Measurements from ENCODE around the gene NPY5R. TPM values are rescaled to one million over a fixed set of nuclear protein-coding genes. Genes with fewer than 3 reads are reported as not detected.

Gene NPY5R
- total RNA-seq, 1 donor from 2014 or later: not detected

DNA sequence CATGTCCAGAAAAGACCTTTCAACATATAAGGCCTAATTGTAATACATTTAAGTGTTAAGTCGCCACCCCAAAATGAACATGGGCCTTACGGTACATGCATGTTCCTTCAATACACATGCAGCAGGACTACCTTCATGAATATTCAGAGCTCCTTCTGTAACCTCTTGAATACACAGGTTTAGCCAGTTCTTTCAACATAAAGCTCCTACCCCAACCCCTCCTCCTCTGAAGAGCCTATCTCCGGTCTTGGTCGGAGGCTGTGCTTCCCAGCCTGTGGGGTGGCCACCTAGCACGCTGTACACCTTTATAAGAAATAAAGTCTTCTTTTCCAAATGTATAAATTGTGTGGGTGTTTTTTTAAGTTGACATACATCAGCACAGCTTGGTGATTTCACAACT, 28.3 kb downstream of the NPY5R start:
- Mint-ChIP-seq H3K36me3 (no peaks in the 10 kb centered on the region), H3K9me3 (no peaks in the 10 kb centered on the region), H3K4me1 (no peaks in the 10 kb centered on the region), H3K4me3 (no peak overlapping the region), H3K27me3 (ENCODE audit: low read depth) (peaks cover 7% of the 10 kb centered on the region), H3K27ac (no peak overlapping the region)
- DNase-seq (ENCODE audit: low spot score in 2 of 2, unreplicated experiment in 2 of 2): no peak
- TF ChIP-seq, protein P1, sequence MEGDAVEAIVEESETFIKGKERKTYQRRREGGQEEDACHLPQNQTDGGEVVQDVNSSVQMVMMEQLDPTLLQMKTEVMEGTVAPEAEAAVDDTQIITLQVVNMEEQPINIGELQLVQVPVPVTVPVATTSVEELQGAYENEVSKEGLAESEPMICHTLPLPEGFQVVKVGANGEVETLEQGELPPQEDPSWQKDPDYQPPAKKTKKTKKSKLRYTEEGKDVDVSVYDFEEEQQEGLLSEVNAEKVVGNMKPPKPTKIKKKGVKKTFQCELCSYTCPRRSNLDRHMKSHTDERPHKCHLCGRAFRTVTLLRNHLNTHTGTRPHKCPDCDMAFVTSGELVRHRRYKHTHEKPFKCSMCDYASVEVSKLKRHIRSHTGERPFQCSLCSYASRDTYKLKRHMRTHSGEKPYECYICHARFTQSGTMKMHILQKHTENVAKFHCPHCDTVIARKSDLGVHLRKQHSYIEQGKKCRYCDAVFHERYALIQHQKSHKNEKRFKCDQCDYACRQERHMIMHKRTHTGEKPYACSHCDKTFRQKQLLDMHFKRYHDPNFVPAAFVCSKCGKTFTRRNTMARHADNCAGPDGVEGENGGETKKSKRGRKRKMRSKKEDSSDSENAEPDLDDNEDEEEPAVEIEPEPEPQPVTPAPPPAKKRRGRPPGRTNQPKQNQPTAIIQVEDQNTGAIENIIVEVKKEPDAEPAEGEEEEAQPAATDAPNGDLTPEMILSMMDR (IDR thresholded peaks at IDR 0.05; ENCODE audit: unreplicated experiment): no peak

DNA sequence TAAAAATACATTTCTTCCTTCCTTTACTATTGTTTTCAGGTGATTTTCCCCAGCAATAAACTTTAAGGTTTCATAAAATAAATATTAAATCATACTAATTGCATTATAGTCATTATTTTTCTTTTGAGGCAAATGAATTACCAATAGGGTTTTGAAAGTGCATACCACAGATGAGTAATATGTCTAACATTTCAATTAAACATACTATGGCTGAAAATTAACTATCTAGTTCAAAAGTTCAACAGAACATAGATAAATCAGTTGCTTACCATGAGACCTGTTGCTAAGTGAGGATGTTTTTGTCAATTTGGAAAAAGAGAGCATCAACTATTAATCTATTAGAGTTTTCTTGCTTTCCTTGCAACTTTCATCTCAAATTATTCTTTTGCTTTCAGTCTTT, 35.0 kb downstream of the NPY5R start:
- no peak for DNase-seq (ENCODE audit: low spot score in 2 of 2, unreplicated experiment in 2 of 2)
- no peaks in the 10 kb centered on the region for H3K27me3 Mint-ChIP-seq (ENCODE audit: low read depth)
- H3K4me3 Mint-ChIP-seq: no peak overlapping the region
- H3K4me1 Mint-ChIP-seq: no peaks in the 10 kb centered on the region
- TF ChIP-seq, protein P1 (IDR thresholded peaks at IDR 0.05; ENCODE audit: unreplicated experiment): no peak
- H3K9me3 Mint-ChIP-seq: peaks cover 2% of the 10 kb centered on the region
- no peaks in the 10 kb centered on the region for H3K36me3 Mint-ChIP-seq
- no peak overlapping the region for H3K27ac Mint-ChIP-seq

DNA sequence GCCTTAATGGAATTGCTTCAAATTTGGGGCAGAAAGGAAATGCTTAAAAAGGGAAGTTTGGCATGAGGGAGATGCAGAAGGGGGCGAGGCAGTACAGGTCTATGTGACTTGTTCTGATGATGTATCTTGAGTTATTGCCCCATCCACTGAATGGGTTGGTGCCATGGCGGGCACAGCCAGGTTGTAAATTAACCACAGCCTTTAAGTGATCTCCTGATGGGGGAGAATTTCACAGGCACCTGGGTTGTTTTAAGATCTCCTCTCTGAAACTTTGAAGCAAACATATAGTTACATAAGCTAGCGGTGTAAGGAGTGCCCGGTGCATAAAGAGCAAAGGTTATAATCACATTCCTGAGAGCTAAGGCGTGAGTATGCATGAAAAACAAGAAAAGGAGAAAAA, 37.0 kb downstream of the NPY5R start:
- H3K4me1 Mint-ChIP-seq: no peaks in the 10 kb centered on the region
- DNase-seq (ENCODE audit: low spot score in 2 of 2, unreplicated experiment in 2 of 2): no peak
- TF ChIP-seq, protein P1 (IDR thresholded peaks at IDR 0.05; ENCODE audit: unreplicated experiment): no peak
- peaks cover 3% of the 10 kb centered on the region for H3K9me3 Mint-ChIP-seq
- H3K27me3 Mint-ChIP-seq (ENCODE audit: low read depth): no peaks in the 10 kb centered on the region
- H3K36me3 Mint-ChIP-seq: no peaks in the 10 kb centered on the region
- no peak overlapping the region for H3K4me3 Mint-ChIP-seq
- no peak overlapping the region for H3K27ac Mint-ChIP-seq

DNA sequence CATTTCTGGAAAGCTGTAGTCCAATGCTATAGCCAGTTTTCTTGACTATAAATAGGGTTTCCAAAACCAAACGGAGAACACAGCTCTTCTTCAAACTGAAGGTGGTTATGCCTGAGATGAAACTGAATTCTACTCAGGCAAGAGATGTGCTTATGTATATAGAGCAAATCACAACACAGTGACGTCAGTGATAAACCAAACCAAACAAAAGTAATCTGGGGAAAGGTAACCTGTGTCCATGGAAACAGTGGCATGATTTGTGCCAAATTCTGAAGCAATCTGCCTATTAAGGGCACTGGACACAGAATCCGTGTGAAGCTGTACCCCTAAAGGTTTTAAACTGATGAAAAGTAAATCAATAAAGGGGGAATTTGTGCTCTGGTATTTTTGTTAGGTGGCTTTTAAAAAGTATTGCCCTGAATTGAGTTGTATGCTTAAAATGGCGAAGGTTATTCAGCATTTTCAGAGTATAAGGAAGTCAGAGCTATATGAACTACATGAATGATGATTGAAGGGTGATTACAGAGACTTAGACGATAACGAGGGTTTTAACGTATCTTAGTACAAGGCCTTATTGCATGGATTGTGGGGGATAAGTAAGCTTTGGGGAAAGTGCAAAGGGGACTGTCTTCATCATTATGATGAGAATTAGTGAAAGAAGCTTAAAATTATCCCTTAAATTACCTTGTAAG, 38.6 kb downstream of the NPY5R start:
- no peak overlapping the region for H3K4me3 Mint-ChIP-seq
- H3K4me1 Mint-ChIP-seq: no peaks in the 10 kb centered on the region
- H3K27ac Mint-ChIP-seq: no peak overlapping the region
- DNase-seq (ENCODE audit: low spot score in 2 of 2, unreplicated experiment in 2 of 2): no peak
- H3K36me3 Mint-ChIP-seq: no peaks in the 10 kb centered on the region
- TF ChIP-seq, protein P1 (IDR thresholded peaks at IDR 0.05; ENCODE audit: unreplicated experiment): no peak
- no peaks in the 10 kb centered on the region for H3K27me3 Mint-ChIP-seq (ENCODE audit: low read depth)
- H3K9me3 Mint-ChIP-seq: peaks cover 3% of the 10 kb centered on the region

DNA sequence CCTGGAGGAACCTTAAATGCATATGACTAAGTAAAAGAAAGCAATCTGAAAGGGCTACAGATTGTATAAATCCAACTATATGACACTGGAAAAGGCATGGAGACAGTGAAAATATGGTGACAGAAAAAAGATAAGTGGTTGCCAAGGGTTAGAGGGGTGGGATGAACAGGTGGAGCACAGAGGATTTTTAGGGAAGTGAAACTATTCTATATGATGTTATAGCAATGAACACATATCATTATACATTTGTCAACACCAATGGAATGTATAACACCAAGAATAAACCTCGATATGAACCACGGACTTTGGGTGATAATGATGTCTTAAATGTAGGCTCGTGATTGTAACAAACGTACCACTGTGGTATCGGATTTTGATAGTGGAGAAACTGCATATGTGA, 40.7 kb downstream of the NPY5R start:
- Mint-ChIP-seq H3K27me3 (ENCODE audit: low read depth) (no peaks in the 10 kb centered on the region), H3K27ac (no peak overlapping the region), H3K36me3 (no peaks in the 10 kb centered on the region), H3K4me3 (no peak overlapping the region), H3K4me1 (no peaks in the 10 kb centered on the region), H3K9me3 (peaks cover 3% of the 10 kb centered on the region)
- TF ChIP-seq, protein P1 (IDR thresholded peaks at IDR 0.05; ENCODE audit: unreplicated experiment): no peak
- no peak for DNase-seq (ENCODE audit: low spot score in 2 of 2, unreplicated experiment in 2 of 2)
